ENCODE measurements around the gene MRPL51.

The MRPL51 gene

GRCh38 chr12:6461401-6462233 is 31.4 kb downstream of the MRPL51 start:
- DNase-seq (ENCODE audit: low read depth), result no peak

GRCh38 chr12:6460751-6461371 is 32.2 kb downstream of the MRPL51 start:
- no peak for TF ChIP-seq CTCF (conservative IDR thresholded peaks at IDR 0.05; ENCODE audit: low read length)
- no peak for DNase-seq (ENCODE audit: low read depth)
- H3K4me3 ChIP-seq (ENCODE audit: low read length), result no peak overlapping the region

More at GRCh38 chr12:6461401-6462233, 31.4 kb downstream of the MRPL51 start:
- no peak overlapping the region for H3K4me3 ChIP-seq (ENCODE audit: low read length)
- no peak for TF ChIP-seq CTCF (conservative IDR thresholded peaks at IDR 0.05; ENCODE audit: low read length)

- no peak for TF ChIP-seq CTCF (conservative IDR thresholded peaks at IDR 0.05; ENCODE audit: low read length)
- DNase-seq (ENCODE audit: low read depth), result no peak
- no peak overlapping the region for H3K4me3 ChIP-seq (ENCODE audit: low read length)
Measured at GRCh38 chr12:6459004-6459337, 34.1 kb downstream of the MRPL51 start.

GRCh38 chr12:6458281-6459003 is 34.6 kb downstream of the MRPL51 start:
- TF ChIP-seq CTCF (conservative IDR thresholded peaks at IDR 0.05; ENCODE audit: low read length), result no peak
- H3K4me3 ChIP-seq (ENCODE audit: low read length), result no peak overlapping the region
- DNase-seq (ENCODE audit: low read depth), result no peak

- TF ChIP-seq CTCF (conservative IDR thresholded peaks at IDR 0.05; ENCODE audit: low read length), result no peak
- DNase-seq (ENCODE audit: low read depth), result no peak
- no peak overlapping the region for H3K4me3 ChIP-seq (ENCODE audit: low read length)
Measured at GRCh38 chr12:6457220-6457945, 35.7 kb downstream of the MRPL51 start.

- DNase-seq (ENCODE audit: low read depth), result no peak
- H3K4me3 ChIP-seq (ENCODE audit: low read length), result peak overlapping the region; percentile 80
- TF ChIP-seq CTCF (conservative IDR thresholded peaks at IDR 0.05; ENCODE audit: low read length), result no peak
Measured at GRCh38 chr12:6452944-6453630, 40.0 kb downstream of the MRPL51 start.
